Measurements from ENCODE around the gene GSTA2. TPM values are rescaled to one million over a fixed set of nuclear protein-coding genes. Genes with fewer than 3 reads are reported as not detected.
A peak's percentile ranks its signal among the peaks of the same experiment; 100 is the strongest.
"Not testable (repeated sequence)": the region's sequence is repeated elsewhere in the genome, so short reads cannot be mapped to it uniquely, and the experiment has no call there.

The GSTA2 gene
- total and polyA plus RNA-seq, 2 experiments from 2014 or later, result 383 to 441 TPM

DNA sequence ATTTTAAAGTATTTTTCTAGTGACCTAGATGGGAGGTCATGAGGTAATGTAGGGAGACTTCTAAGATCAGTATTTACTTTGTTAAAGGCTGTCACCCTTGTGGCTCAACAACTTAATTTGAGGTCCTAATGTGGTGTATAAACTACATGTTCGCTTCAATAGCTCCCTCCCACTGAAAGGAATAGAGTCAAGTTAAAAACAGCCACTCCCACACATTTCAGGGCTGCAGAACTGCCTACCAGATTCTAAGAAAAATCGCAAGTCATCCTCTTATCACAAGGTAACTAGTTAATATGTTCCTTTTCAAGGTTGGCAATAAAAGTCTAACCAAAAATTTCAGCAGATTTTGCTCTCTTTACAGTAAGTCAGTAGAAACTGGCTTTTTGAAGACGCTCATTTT lies 25.2 kb upstream of the GSTA2 start:
- no peak overlapping the region for H2AFZ ChIP-seq
- H3K36me3 ChIP-seq (replicated peaks; ENCODE audit: insufficient read depth, low read depth), result no peaks in the 10 kb centered on the region
- H3K4me3 ChIP-seq, result no peak overlapping the region
- H3K79me2 ChIP-seq, result no peaks in the 10 kb centered on the region
- H3K9me2 ChIP-seq (replicated peaks; ENCODE audit: insufficient read depth), result no peaks in the 10 kb centered on the region
- DNase-seq (ENCODE audit: low spot score), result peak; percentile 34
- peak overlapping the region; percentile 70 for H3K27ac ChIP-seq
- TF ChIP-seq, protein P1, sequence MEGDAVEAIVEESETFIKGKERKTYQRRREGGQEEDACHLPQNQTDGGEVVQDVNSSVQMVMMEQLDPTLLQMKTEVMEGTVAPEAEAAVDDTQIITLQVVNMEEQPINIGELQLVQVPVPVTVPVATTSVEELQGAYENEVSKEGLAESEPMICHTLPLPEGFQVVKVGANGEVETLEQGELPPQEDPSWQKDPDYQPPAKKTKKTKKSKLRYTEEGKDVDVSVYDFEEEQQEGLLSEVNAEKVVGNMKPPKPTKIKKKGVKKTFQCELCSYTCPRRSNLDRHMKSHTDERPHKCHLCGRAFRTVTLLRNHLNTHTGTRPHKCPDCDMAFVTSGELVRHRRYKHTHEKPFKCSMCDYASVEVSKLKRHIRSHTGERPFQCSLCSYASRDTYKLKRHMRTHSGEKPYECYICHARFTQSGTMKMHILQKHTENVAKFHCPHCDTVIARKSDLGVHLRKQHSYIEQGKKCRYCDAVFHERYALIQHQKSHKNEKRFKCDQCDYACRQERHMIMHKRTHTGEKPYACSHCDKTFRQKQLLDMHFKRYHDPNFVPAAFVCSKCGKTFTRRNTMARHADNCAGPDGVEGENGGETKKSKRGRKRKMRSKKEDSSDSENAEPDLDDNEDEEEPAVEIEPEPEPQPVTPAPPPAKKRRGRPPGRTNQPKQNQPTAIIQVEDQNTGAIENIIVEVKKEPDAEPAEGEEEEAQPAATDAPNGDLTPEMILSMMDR (IDR thresholded peaks at IDR 0.05; ENCODE audit: poor library complexity), result no peak
- no peak for TF ChIP-seq EZH2 (IDR thresholded peaks at IDR 0.05; ENCODE audit: borderline replicate concordance)
- no peak for TF ChIP-seq EZH2phosphoT487 (IDR thresholded peaks at IDR 0.05; ENCODE audit: low read depth, severe bottlenecking, unreplicated experiment)
- H3K4me2 ChIP-seq, result peak overlapping the region; percentile 58
- no peaks in the 10 kb centered on the region for H4K20me1 ChIP-seq (ENCODE audit: insufficient read depth, poor library complexity, severe bottlenecking)
- H3K4me1 ChIP-seq (ENCODE audit: insufficient read depth), result peaks cover 5% of the 10 kb centered on the region
- H3K27me3 ChIP-seq, result no peaks in the 10 kb centered on the region
- no peaks in the 10 kb centered on the region for H3K9me3 ChIP-seq (ENCODE audit: low read depth)
- whole genome bisulfite sequencing (ENCODE audit: low lambda C conversion rate, missing lambda C conversion rate), result 64% methylated on average over 3 of the region's 3 CpGs

- peaks cover 5% of the 10 kb centered on the region for H3K4me1 ChIP-seq (ENCODE audit: insufficient read depth)
- TF ChIP-seq EZH2phosphoT487 (IDR thresholded peaks at IDR 0.05; ENCODE audit: low read depth, severe bottlenecking, unreplicated experiment), result no peak
- no peak for TF ChIP-seq EZH2 (IDR thresholded peaks at IDR 0.05; ENCODE audit: borderline replicate concordance)
- TF ChIP-seq, protein P1 (IDR thresholded peaks at IDR 0.05; ENCODE audit: poor library complexity), result no peak
- WGBS (ENCODE audit: low lambda C conversion rate, missing lambda C conversion rate), result 41% methylated on average over 3 of the region's 3 CpGs
- no peaks in the 10 kb centered on the region for H3K9me2 ChIP-seq (replicated peaks; ENCODE audit: insufficient read depth)
- no peaks in the 10 kb centered on the region for H3K9me3 ChIP-seq (ENCODE audit: low read depth)
- H4K20me1 ChIP-seq (ENCODE audit: insufficient read depth, poor library complexity, severe bottlenecking), result no peaks in the 10 kb centered on the region
- H3K4me2 ChIP-seq, result peak overlapping the region; percentile 58
- no peaks in the 10 kb centered on the region for H3K79me2 ChIP-seq
- DNase-seq (ENCODE audit: low spot score), result peak; percentile 28
- no peaks in the 10 kb centered on the region for H3K36me3 ChIP-seq (replicated peaks; ENCODE audit: insufficient read depth, low read depth)
- H3K27ac ChIP-seq, result peak overlapping the region; percentile 70
- H2AFZ ChIP-seq, result no peak overlapping the region
- H3K4me3 ChIP-seq, result no peak overlapping the region
- no peaks in the 10 kb centered on the region for H3K27me3 ChIP-seq
These were observed 24.6 kb upstream of the GSTA2 start for GRCh38 chr6:52787917-52788316.

DNA sequence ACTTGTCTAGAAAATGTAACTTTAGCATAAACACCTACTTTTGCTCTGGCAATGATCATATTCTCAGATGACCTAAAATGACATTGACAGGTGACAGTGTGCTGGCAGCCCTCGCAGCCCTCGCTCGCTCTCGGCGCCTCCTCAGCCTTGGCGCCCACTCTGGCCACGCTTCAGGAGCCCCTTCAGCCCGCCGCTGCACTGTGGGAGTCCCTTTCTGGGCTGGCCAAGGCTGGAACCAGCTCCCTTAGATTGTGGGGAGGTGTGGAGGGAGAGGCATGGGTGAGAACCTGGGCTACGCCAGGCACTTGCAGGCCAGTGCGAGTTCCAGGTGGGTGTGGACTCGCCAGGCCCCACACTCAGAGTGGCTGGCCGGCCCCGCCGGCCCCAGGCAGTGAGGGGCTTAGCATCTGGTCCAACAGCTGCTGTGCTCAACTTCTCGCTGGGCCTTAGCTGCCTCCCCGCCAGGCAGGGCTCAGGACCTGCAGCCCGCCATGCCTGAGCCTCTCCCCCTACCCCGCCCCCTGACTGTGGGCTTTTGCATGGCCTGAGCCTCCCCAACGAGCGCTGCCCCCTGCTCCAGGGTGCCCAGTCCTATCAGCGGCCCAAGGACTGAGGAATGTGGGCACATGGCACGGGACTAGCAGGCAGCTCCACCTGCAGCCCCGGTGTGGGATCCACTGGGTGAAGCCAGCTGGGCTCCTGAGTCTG lies 23.1 kb upstream of the GSTA2 start:
- Histone ChIP-seq H3K9me2 (replicated peaks; ENCODE audit: insufficient read depth) (no peaks in the 10 kb centered on the region), H3K79me2 (no peaks in the 10 kb centered on the region), H3K4me3 (no peak overlapping the region), H3K9me3 (ENCODE audit: low read depth) (no peaks in the 10 kb centered on the region), H4K20me1 (ENCODE audit: insufficient read depth, poor library complexity, severe bottlenecking) (no peaks in the 10 kb centered on the region), H3K27ac (peak overlapping the region; percentile 70), H2AFZ (no peak overlapping the region), H3K4me2 (no peak overlapping the region), H3K36me3 (replicated peaks; ENCODE audit: insufficient read depth, low read depth) (no peaks in the 10 kb centered on the region), H3K27me3 (no peaks in the 10 kb centered on the region), H3K4me1 (ENCODE audit: insufficient read depth) (peaks cover 5% of the 10 kb centered on the region)
- no peak for DNase-seq (ENCODE audit: low spot score)
- TF ChIP-seq EZH2phosphoT487 (IDR thresholded peaks at IDR 0.05; ENCODE audit: low read depth, severe bottlenecking, unreplicated experiment), result no peak
- TF ChIP-seq, protein P1 (IDR thresholded peaks at IDR 0.05; ENCODE audit: poor library complexity), result no peak
- TF ChIP-seq EZH2 (IDR thresholded peaks at IDR 0.05; ENCODE audit: borderline replicate concordance), result no peak
- WGBS (ENCODE audit: low lambda C conversion rate, missing lambda C conversion rate), result 97% methylated on average over 24 of the region's 24 CpGs

DNA sequence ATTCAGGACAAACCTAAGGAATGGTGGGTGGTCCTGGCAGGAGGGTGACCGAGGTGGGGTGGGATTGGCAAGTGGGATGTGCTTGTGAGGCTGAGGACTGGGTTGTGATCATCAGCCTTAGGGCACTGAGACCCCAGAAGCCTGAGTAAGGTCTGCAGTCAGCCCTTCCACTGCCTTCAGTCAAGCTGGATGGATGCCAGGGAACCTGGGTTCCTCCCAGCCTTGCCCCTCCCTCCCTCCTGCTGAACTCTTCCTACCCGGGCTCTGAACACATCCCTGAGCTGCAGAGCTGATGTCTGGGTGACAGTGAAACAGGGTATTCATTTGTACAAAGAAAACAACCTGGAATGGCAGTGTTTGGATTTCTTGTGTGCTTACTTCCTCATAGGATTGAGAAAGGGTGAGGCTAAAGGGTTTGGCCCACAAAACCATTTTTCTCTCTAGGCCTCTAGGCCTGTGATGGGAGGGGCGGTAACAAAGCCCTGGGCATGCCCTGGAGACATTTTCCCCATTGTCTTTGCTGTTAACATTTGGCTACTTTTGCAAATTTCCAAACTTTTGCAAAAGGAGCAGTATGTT lies 19.5 kb upstream of the GSTA2 start:
- not testable (repeated sequence) for H2AFZ ChIP-seq; H4K20me1 ChIP-seq (ENCODE audit: insufficient read depth, poor library complexity, severe bottlenecking); H3K4me2 ChIP-seq; H3K9me3 ChIP-seq (ENCODE audit: low read depth); H3K4me1 ChIP-seq (ENCODE audit: insufficient read depth); H3K9me2 ChIP-seq (replicated peaks; ENCODE audit: insufficient read depth); H3K79me2 ChIP-seq; DNase-seq (ENCODE audit: low spot score); H3K36me3 ChIP-seq (replicated peaks; ENCODE audit: insufficient read depth, low read depth); H3K27me3 ChIP-seq; H3K4me3 ChIP-seq
- WGBS (ENCODE audit: low lambda C conversion rate, missing lambda C conversion rate), result 64% methylated on average over 3 of the region's 3 CpGs
- H3K27ac ChIP-seq, result peak overlapping the region; percentile 26

- H2AFZ ChIP-seq; H3K36me3 ChIP-seq (replicated peaks; ENCODE audit: insufficient read depth, low read depth); H3K27ac ChIP-seq; H3K9me2 ChIP-seq (replicated peaks; ENCODE audit: insufficient read depth); H3K27me3 ChIP-seq; H3K4me2 ChIP-seq; H3K4me1 ChIP-seq (ENCODE audit: insufficient read depth); H3K79me2 ChIP-seq; DNase-seq (ENCODE audit: low spot score); H3K9me3 ChIP-seq (ENCODE audit: low read depth); H3K4me3 ChIP-seq; H4K20me1 ChIP-seq (ENCODE audit: insufficient read depth, poor library complexity, severe bottlenecking): not testable (repeated sequence)
These were observed 18.9 kb upstream of the GSTA2 start for GRCh38 chr6:52782209-52782608.

Measured in hepatocyte (in vitro differentiated cells).